Germinal center (tissue), 1 donor: ENCODE results near the gene HTR2A.

ENCODE experiments used
- DNase-seq: peaks from one replicate; pipeline ENCODE4 v3.0.0; 2012; ENCODE audit warnings: mixed read lengths, low spot score

Gene HTR2A

GRCh38 chr13:46896341-46897137 is at the start of gene HTR2A:
Gene HTR2A (minus strand): TSS chr13:46897053. CDS start chr13:46895906, 1,147 bp downstream.
- no peak for DNase-seq

GRCh38 chr13:46936525-46936924 is 39.7 kb upstream of the HTR2A start:
- DNase-seq = no peak

- DNase-seq = no peak
Observed at GRCh38 chr13:46934749-46935148, 37.9 kb upstream of the HTR2A start.

DNA sequence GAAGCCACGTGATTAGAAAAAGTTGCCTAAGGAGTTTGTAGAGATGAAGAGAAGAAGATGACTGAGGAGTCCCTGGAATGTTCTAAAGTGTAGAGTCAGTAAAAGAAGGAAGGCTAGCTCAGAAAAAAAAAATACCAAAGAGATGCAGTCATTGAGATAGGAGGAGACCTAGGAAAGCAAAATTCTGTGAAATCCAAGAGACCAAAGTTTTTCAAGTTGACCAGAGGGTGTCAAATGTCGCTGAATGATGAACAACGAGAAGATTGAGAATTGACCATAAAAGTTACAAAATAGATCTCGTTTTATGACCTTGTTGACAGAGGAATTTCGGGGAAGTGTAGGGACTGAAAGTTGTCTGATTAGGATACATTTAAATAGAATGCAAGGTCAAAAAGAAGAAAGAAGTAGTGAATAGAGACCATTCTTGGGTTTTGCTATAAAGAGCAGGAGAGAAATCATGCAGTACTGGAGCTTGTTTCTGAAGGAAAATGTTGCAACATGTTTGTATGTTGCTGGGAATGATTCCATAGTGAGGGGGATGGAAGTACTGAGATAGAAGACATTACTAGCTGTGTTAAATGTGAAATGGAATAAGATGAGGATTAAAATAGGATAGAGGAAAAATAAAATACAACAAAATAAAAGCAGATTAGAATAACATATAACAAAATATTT is 30.2 kb upstream of the HTR2A start:
- no peak for DNase-seq

DNA sequence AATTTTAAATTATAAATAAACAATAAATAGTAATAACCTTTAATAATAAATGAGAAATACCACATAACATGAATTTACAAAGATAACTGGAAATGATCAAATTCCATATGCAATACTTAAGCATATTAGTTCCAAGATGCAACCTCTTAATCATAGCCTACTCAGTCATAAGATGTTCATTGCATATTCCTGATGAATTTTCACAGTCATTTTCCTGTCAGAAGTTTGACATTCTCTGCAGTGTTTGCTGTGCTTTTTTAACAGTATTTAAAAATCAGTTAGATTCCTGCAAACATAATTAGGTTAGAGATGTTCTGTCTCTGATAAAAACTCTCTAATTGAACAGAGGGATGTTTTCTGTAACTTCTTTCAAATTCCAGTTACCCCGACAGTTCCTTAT is 28.6 kb upstream of the HTR2A start:
- no peak for DNase-seq

GRCh38 chr13:46914341-46914740 is 17.5 kb upstream of the HTR2A start:
- no peak for DNase-seq

DNA sequence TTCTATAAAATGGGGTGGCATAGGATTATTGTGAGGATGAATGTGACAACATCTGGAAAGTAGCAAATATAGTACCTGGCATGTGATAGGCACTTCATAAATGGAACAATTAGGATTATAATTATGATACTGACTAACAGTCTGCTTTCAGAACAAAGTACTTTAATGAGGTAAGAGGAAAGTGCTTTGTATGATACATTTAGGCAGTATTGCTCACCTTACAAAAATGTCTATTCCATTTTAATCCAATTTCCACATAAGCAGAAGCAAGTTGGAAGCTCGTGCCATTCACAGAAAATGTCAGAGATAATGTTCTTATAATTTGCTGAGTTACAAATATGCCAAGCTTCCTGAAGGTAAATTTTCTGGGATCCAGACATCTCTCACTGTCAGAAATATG is 16.9 kb upstream of the HTR2A start:
- no peak for DNase-seq

- no peak for DNase-seq
Observed at GRCh38 chr13:46909042-46909441, 12.2 kb upstream of the HTR2A start.

GRCh38 chr13:46908501-46908900 is 11.6 kb upstream of the HTR2A start:
- no peak for DNase-seq

DNA sequence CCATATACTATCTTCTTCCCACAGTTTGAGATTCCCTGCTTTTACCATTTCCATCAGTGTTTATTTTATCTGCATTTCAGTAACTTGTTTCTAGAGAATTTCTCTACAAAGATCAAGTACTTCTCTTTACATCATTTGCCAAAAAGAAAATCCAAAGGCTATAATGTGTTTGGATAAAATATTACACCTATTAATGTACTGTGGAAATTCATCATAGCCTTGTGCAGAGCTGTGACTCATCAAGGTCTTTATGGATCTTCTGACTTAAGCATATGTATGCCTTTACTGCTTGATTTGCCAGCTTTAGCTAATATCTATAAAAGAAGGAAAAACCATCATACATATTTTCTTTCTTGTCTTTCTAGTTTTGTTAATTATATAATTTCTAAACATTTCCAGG is 9.6 kb upstream of the HTR2A start:
- no peak for DNase-seq

DNA sequence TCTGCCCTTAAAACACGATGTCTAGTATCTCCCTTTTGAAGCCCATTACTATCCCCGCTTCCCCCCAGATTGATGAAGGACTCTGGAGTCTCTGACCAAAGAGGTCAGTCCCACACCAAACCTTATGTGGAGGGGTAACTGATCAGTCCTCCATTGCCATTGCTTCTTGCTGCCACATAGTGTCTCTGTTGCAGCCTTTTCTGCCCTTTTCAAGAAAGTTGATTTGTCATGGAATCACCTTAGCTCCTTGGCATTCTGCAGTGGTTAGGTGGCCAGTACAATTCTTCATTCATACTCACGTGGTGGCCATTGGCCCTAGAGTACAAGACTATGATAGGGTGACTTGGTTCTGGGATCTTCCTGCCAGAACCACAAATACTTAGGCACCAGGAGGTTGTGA is 8.4 kb upstream of the HTR2A start:
- no peak for DNase-seq

DNA sequence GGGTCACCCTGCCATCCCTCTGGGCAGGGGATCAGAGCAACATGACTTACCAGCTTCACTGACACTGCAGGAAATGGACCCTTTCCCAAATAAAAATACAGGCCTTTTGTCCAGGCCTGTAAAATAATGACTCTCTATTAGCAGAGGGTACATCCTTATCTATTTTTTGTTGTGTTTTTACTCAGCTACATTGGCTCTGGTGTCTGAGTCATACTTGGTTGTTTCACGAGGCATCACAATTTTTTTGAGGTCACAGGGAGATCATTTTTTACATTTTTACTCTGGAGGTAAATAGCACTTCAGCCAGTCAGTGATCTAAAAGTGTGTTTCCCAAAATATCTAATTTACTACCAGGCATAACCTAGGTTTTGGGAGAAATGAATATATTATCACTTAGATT is 6.9 kb upstream of the HTR2A start:
- DNase-seq = no peak

- DNase-seq = no peak
Observed at GRCh38 chr13:46901721-46902120, 4.9 kb upstream of the HTR2A start.

- DNase-seq = no peak
Observed at GRCh38 chr13:46899801-46900200, 2.9 kb upstream of the HTR2A start.

DNA sequence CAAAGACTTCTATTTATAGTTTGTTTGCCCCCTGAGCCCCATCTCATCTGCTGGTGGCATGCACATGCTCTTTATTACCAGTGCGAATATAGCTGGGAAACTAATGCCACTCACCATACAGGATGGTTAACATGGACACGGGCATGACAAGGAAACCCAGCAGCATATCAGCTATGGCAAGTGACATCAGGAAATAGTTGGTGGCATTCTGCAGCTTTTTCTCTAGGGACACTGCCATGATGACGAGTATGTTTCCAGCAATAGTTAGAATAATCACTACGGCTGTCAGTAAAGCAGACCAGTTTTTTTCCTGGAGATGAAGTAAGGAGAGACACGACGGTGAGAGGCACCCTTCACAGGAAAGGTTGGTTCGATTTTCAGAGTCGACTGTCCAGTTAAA is 1.5 kb downstream of the HTR2A start:
- no peak for DNase-seq

GRCh38 chr13:46894568-46894967 is 2.3 kb downstream of the HTR2A start:
- no peak for DNase-seq

DNA sequence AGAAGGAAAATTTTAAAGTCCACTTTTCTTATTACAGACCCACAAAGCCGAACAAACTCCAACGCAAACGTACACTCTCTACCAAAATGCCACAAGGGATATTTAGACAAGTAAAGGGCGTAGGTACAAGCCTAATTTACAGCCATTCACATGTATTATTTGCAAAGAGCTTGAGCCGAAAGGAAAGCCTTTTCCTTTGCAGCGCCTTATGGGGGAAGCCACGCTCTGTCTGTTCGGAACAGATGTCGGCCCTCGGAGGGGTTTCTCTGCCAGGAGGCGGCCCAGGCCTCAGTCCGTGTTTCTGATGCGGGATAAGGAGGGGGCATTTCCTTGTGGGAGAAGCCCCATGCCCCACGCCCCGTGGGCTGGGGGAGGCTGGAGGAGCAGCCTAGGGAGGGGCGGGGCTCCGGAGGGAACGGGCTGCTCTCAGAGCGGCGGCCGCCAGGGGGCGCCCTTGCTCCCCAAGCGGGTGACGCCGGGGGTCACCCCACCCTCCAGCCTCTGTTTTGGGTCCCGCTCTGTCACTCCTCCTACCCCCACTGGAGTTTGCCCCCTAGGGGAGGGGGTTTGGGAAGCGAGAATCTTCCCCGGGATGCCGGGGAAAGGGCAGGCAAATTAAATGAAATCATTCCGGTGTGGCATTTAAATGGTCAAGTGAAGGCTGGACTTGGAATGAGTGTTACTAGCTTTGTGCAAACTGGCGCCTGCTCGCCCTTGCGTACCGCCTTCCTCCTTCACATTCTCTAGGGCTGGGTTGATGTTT is 2.9 kb downstream of the HTR2A start:
- DNase-seq = peak; percentile 79

DNA sequence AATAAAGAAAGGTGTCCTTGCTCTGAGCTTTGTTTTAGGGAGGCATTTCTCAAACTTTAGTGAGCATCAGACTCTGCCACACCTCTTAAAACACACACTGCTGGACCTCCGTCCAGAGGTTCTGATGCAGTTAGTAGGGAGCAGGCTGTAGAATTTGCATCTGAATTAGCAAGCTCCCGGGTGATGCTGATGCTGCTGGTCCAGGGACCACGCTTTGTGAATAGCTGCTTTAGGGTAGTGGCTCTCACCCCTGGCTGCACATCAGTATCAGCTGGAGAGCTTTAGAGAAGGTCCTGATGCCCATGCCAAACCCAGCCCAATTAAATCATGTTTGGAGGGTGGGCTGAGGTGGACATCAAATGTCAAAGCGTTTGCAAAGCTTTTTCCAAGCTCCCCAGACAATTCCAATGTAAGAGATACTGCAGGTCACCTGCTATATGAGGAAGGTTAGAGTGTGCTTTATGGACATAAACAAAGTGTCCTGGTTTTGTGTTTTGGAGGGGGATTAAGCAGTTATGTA is 3.6 kb downstream of the HTR2A start:
- no peak for DNase-seq

- DNase-seq = no peak
Observed at GRCh38 chr13:46885018-46885417, 11.8 kb downstream of the HTR2A start.

- no peak for DNase-seq
Observed at GRCh38 chr13:46884531-46884930, 12.3 kb downstream of the HTR2A start.

DNA sequence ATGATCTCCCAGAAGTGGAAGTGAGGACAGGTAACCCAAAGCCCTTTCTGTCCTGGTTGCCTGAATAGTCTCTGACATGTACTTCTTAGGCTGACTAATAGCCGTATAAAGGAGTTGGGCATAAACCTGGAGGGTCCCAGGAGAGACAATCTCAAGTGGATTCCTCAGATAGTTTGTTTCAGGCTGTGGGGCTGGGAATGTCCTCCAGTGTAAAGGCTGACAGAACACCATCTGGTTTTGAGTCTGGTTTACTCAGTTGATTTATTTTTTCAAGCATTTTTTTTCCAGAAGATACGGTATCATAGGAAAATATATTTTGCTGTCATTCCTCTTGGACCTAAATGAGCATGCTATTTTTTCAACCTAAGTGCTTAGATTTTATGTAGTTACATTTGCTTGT is 15.2 kb downstream of the HTR2A start:
- no peak for DNase-seq

DNA sequence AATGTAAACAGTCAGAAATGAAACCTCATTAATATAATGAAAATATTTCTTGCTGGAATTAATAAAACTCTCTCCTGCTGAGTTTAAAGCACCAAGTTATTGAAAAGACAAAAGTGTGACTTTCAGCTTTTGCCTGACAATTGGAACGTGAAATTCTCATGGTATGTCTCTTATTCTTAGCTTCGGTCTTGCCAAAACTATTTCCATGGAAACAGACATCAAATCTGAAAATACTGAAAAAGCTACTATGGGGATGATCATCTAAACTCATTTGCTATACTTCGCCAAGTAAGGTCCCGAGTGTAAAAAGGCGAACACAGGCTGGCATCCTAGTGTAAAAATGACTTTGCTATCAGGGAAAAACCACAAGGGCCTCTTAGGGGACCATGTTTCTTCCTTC is 22.8 kb downstream of the HTR2A start:
- no peak for DNase-seq

DNA sequence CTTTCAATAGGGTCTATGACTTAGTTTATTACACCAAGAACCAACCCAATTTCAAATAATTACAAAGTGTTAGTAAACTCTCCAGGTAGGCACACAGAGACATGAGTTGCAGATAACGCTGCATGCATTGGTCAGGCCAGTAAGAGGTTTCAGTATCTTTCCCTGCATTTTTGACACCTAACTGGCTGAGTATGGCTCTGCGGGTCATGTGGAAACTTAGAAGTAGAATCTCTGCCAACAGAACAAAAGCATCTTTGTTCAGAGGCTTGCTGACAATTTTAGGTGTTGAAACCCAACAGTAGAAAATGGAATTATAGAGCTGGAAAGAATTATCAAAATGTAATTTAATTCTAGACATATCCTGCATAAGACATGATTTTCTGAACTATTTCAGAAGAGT is 25.3 kb downstream of the HTR2A start:
- no peak for DNase-seq
